ENCODE measurements around the gene MPLKIP. TPM values are rescaled to one million over a fixed set of nuclear protein-coding genes. Genes with fewer than 3 reads are reported as not detected.

MPLKIP gene
- total RNA-seq, 6 experiments from 2014 or later: 35.9 to 39.6 (median 39.0) TPM

DNA sequence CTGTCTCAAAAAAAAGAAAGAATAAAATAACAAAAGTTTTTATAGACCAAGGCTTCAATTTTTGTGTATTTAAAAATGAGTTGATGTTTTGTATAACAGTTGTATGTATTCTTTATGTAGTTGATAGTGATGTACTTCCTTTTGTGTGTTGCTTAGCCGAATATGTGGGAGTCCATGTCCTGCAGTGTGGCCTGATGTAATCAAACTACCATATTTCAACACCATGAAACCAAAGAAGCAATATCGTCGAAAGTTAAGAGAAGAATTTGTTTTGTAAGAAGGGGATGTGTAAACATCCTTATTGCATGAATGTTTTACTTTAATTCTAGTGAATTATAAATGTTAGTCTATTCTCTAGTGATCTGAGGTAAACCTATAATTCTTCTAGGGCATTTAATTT lies 56.6 kb downstream of the MPLKIP start:
- Mint-ChIP-seq H3K4me3 (no peak overlapping the region), H3K9me3 (no peaks in the 10 kb centered on the region), H3K27me3 (ENCODE audit: insufficient read depth) (no peaks in the 10 kb centered on the region), H3K4me1 (ENCODE audit: low read depth) (no peaks in the 10 kb centered on the region), H3K36me3 (ENCODE audit: low read depth) (peaks cover 4% of the 10 kb centered on the region; the same call in 1 of the 2 replicates), H3K27ac (no peak overlapping the region)
- DNase-seq: no peak
- TF ChIP-seq, protein P1, sequence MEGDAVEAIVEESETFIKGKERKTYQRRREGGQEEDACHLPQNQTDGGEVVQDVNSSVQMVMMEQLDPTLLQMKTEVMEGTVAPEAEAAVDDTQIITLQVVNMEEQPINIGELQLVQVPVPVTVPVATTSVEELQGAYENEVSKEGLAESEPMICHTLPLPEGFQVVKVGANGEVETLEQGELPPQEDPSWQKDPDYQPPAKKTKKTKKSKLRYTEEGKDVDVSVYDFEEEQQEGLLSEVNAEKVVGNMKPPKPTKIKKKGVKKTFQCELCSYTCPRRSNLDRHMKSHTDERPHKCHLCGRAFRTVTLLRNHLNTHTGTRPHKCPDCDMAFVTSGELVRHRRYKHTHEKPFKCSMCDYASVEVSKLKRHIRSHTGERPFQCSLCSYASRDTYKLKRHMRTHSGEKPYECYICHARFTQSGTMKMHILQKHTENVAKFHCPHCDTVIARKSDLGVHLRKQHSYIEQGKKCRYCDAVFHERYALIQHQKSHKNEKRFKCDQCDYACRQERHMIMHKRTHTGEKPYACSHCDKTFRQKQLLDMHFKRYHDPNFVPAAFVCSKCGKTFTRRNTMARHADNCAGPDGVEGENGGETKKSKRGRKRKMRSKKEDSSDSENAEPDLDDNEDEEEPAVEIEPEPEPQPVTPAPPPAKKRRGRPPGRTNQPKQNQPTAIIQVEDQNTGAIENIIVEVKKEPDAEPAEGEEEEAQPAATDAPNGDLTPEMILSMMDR (IDR thresholded peaks at IDR 0.05): no peak

Other genes with a start within 250 kb of the MPLKIP start
- 10 to 100 TPM; 28.8 to 31.7 (median 30.2) TPM for gene CDK13, start 184.4 kb downstream of the MPLKIP start, total RNA-seq (2021; fragmentation: NEBNext Ultra II Directional; extraction: Animal tissue kit (Norgen Biotek cat#: 25700))
- 10 to 100 TPM; 12.9 to 20.1 (median 17.1) TPM for gene SUGCT, start 383 bp upstream of the MPLKIP start, total RNA-seq (2021; fragmentation: NEBNext Ultra II Directional; extraction: Animal tissue kit (Norgen Biotek cat#: 25700))